ENCODE measurements around the gene C1GALT1. TPM values are rescaled to one million over a fixed set of nuclear protein-coding genes. Genes with fewer than 3 reads are reported as not detected.
"Not testable (repeated sequence)": the region's sequence is repeated elsewhere in the genome, so short reads cannot be mapped to it uniquely, and the experiment has no call there.

Gene C1GALT1
- total RNA-seq, 1 experiment from 2014 or later, result 555 TPM

- no peak for DNase-seq (ENCODE audit: low read depth)
Observed at GRCh38 chr7:7169296-7169695, 13.0 kb upstream of the C1GALT1 start.

- no peak for DNase-seq (ENCODE audit: low read depth)
Observed at GRCh38 chr7:7173956-7174632, 8.2 kb upstream of the C1GALT1 start.

DNA sequence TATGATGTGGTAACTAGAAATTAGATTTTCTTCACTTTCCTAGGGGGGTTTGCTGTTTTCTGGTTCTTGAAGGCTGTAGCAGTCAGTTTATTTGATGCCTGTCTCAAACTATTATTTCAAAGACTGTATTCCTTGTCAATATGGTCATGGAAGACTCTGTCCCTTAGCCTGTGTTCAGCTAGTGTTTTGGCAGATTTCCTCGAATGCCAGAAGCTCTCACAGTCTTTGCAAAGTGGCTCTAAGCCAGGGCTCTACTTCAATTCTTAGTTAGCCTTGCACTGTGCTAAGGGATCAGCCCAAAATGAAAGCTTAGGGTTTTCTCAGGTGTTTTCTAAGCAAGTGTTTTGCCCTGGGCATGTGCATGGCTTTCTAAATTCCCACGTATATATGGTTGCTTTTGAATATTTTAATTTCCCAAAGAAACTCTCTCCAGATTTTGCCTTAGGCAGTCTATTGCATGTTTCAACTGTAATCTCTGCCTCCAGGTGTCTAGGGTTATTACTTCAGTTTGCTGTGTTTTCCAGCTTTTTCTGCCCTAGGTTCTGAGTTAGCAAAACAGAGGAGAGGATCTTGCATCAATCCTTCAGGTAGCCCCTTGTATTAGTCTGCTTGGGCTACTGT, 7.2 kb upstream of the C1GALT1 start:
- peak; percentile 45 for DNase-seq (ENCODE audit: low read depth)

DNA sequence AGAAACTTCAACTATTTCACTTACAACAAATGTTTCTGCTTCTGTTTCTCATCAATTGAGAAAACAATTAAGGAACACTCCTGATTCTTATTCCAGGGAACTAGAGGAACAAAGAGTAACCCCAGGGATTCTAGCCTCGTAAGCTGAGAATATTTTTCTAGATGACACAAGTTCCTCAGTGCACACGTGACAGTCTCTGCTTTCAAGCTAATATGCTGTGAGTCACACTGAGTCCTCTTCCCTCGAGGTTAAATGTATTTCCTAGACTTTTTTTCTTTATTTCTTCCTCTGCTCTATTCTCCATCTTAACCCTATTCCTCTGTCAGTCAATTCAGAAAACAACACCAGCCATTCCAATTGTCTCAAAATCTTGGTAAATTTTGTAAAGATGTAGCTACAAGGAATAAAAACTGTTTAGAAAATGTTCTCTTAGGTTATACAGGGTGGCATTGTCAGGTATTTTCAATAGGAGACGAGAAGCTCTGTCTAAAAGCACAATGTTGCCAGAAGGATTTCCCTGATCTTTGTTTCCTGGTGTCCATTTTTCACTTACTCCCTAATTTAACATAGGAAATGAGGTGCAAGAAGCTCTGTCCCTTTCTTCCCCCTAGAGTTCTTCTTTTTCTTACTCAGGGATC, 5.8 kb upstream of the C1GALT1 start:
- peak; percentile 99 for DNase-seq (ENCODE audit: low read depth)

GRCh38 chr7:7177044-7177517, 5.3 kb upstream of the C1GALT1 start:
- DNase-seq (ENCODE audit: low read depth), result peak; percentile 96

DNA sequence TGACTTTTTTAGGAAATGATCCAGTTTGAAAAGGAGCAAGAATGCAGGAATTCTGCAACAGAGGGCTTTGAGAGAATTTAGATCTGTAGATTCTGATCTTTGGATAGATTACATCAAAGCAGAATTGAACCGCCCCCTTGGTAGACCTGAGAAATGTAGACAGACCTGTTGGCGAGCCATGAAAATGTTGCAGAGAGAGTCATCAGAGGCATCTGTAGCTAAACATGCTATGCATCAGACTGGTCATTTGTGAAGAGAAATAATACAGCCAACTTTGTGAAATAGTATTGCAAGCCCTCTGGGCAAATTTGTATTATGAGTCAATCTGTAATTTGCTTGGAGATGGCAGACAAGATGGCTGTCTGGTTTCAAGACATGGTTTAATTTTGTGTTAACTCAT, 4.3 kb upstream of the C1GALT1 start:
- no peak for DNase-seq (ENCODE audit: low read depth)

GRCh38 chr7:7178906-7179305, 3.4 kb upstream of the C1GALT1 start:
- peak; percentile 33 for DNase-seq (ENCODE audit: low read depth)

DNA sequence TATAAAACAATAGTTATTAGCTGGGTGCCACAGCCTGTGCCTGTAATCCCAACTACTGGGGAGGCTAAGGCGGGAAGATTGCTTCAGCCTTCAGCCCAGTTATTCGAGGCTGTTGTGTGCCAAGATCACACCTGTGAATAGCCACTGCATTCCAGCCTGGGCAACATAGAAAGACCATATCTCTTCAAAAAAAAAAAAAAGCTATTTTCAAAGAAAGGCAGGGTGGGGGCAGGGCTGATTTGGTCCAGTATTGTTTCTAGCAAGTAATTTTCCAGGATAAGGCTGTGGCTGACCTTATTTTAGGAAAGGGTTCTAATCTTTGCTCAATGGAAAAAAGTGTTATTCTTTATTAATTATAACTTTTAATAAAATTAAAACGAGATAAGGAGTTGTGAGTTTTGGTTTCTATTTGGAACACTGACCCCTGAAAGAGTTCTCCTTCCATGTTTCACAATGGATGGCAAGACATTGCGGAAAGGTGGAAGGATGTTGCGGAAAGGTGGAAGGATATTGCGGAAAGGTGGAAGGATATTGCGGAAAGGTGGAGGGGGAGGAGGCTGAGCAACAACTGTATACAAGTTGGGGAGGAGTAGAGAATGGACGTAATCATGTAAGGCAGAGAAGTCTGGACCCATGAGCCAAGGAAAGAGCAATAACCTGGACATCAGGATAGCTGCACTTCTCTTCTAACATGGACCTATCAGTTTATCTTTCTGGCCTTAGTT, 1.5 kb upstream of the C1GALT1 start:
- no peak for DNase-seq (ENCODE audit: low read depth)

GRCh38 chr7:7181519-7182155, 707 bp upstream of the C1GALT1 start:
- DNase-seq (ENCODE audit: low read depth), result peak; percentile 80

DNA sequence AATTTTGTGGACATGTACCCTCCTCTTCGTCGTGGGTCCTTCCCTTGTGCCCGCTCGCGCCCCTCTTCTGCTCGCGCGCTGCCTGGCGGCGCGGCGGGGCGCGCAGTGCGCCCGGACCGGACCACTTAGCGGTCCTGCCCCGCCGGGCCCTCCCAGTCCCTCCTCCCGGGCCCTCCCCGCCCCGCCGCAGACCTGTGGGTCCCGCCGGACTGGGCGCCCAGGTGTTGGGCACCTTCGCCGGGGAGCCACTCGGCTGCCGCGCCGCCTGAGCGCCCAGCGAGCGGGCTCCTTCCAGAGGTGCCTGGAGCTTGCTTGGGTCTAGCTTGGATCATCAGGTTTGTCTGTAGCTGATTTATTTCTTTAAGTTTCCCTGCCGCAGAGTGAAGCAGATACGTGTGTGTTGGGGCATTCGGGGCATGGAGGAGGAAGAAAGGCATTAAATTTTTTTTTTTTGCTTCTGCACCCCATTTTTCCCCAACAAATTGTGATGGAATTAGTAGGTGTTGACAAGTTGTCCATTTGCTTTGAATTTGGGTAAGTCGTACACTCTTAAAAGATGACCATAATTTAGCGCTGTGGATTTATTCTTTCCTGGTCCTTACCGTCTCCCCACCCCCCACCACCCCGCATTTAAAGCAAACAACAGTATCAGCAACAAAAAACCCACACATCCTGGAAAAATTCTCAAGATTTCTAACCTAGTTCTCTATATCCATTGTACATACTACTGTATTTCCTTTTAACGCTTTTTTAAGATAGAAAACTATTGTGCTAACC, 905 bp downstream of the C1GALT1 start:
- peak; percentile 50 for DNase-seq (ENCODE audit: low read depth)

DNA sequence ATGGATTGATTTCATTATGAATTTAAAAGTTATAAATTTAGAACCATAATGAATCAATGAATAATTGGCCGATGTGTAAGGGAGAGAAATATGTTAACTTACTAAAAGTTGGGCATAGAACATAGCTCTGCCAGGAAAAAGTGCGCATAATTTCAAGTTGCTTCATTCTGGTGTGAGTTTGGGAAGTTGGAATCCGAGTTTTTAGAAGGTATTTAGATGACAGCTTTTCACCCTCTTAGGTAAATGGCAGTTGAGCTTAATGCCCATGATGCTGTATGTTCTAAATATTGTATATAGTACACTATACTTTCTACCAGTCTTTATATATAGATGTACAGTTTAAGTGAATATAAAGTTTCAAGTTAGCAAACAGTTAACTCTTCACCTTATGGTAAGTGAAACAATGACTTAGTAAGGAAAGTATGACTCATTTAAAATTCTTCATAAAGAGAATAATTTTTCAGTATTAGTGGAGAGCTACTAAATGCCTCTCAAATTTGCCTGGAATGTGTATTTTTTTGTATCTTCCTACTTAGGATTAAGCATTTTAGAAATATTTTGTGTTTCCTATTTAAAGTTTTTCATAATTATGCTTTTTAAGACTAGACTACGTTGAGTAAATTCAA, 1.6 kb downstream of the C1GALT1 start:
- DNase-seq (ENCODE audit: low read depth), result peak; percentile 21

DNA sequence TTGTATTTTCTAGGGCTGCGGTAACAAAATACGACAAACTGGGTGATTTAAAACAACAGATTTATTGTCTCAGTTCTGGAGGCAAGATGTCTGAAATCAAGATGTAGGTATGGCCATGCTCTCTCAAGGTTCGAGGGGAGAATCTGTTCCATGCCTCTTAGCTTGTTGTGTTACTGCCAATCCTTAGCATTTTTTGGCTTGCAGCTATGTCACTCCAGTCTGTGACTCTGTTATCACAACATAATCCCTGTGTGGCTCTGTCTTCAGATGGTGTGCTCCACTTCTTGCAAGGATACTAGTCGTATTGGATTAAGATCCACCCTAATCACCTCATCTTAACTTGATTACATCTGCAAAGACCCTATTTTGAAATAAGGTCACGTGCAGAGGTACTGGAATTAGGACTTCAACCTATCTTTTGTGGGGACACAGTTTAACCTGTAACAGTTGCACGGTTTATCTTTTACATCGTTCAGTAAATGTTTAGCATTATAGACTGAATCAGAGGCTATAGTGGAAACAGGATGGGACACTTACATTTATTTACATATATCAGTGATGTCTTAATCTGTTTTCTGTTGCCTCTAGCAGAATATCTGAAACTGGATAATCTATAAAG, 3.1 kb downstream of the C1GALT1 start:
- DNase-seq (ENCODE audit: low read depth), result no peak

DNA sequence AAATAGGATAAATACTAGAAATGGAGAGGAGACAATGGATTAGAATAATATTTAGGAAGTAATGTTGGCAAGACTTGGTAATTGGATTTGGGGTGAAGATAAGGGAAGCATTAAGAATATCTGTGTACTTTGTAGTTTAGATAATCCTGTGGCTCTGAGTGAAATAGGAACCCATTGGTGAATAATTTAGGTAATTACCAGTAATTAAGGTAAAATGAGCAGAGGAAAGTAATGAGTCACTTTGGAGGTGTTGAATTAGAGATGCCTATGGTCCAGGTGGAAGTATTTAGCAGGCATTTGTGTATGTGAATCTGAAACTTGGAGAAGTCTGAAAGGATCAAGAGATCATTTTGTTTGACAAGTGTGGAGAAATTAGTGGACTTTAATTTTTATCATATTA, 5.7 kb downstream of the C1GALT1 start:
- no peak for DNase-seq (ENCODE audit: low read depth)

DNA sequence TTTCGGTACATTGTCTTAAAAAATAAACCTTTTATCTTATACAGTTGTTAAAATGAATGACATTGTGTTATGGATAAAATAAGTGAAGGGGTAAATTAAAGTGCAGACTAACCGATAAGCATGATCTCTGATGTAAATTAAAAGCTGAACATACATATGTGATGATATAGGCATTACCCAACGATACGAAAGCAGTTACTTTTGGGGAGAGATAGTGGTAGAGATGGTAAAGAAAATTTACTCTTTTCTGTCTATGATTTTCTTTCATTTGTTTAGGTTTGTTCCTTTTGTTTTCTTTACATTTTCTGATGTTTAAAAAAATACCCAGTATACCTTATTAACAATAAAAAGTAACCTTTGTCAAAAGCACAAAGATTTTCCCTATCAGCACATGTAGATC, 6.4 kb downstream of the C1GALT1 start:
- no peak for DNase-seq (ENCODE audit: low read depth)

DNA sequence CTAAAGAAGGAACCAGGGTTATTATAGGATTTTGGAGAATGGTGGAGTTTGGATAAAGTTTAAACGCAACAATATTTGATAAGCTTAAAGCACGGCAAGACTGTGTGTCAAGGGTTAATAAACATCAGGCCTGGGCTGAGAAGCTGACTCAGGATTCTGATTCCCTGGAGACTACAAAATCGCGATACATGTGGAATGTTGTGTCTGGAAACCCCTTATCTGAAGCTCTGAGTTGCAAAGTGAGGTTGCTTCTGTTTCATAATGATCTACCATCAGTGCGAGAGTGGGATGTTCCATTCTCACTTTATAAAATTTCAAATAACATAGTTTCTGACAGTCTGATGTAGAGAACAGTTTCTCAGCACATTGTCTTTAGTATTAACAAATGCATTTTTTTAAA, 7.8 kb downstream of the C1GALT1 start:
- DNase-seq (ENCODE audit: low read depth), result peak; percentile 74

DNA sequence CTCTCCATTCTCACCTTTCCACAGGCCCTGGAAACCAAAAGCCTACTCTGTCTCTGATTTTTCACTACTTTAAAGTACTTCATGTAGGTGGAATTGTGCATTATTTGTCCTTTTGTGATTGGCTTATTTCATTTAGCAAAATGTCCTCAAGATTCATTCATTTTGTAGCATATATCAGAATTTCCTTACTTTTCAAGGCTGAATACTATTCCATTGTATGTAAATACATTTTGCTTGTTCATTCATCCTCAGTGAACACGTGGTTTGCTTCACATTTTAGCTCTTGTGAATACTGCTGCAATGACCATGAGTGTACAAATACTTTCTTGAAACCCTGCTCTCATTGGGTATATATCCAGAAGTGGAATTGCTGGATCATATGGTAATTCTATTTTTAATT, 8.8 kb downstream of the C1GALT1 start:
- DNase-seq (ENCODE audit: low read depth), result no peak

- DNase-seq (ENCODE audit: low read depth), result not testable (repeated sequence)
Observed at GRCh38 chr7:7192798-7193788, 10.7 kb downstream of the C1GALT1 start.

DNA sequence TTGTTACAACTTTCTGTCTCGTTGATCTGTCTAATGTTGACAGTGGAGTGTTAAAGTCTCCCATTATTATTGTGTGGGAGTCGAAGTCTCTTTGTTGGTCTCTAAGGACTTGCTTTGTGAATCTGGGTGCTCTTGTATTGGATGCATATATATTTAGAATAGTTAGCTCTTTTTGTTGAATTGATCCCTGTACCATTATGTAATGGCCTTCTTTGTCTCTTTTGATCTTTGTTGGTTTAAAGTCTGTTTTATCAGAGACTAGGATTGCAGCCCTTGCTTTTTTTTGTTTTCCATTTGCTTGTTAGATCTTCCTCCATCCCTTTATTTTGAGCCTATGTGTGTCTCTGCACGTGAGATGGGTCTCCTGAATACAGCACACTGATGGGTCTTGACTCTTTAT, 17.2 kb downstream of the C1GALT1 start:
- DNase-seq (ENCODE audit: low read depth), result not testable (repeated sequence)

GRCh38 chr7:7200255-7200654, 17.9 kb downstream of the C1GALT1 start:
- DNase-seq (ENCODE audit: low read depth), result not testable (repeated sequence)
